Central memory CD4-positive, alpha-beta T cell (primary cell): ENCODE measurements around the gene PDZD8.

Source experiments
- DNase-seq: peaks from one replicate; pipeline ENCODE4 v3.0.0; 2022
- total RNA-seq, 3 experiments: gene quantifications; one replicate each; lab custom pipeline; 2026; lab: John Stamatoyannopoulos, UW

The PDZD8 gene
- total RNA-seq, result 46.9 to 78.4 (median 56.7) reads per million in 3 experiments

- peak; percentile 86 for DNase-seq
These were observed at the start of gene PDZD8 for GRCh38 chr10:117375360-117376178. TSS of gene PDZD8 (minus strand) at chr10:117375440. CDS start at chr10:117375227, 213 bp downstream.

- no peak for DNase-seq
These were observed 48.9 kb upstream of the PDZD8 start for GRCh38 chr10:117424171-117424570.

- DNase-seq, result no peak
These were observed 46.7 kb upstream of the PDZD8 start for GRCh38 chr10:117421985-117422384.

- no peak for DNase-seq
These were observed 45.5 kb upstream of the PDZD8 start for GRCh38 chr10:117420768-117421167.

GRCh38 chr10:117419921-117420320 is 44.7 kb upstream of the PDZD8 start:
- DNase-seq, result no peak

GRCh38 chr10:117419159-117419558 is 43.9 kb upstream of the PDZD8 start:
- no peak for DNase-seq

GRCh38 chr10:117418121-117418520 is 42.9 kb upstream of the PDZD8 start:
- DNase-seq, result no peak

- DNase-seq, result no peak
These were observed 42.0 kb upstream of the PDZD8 start for GRCh38 chr10:117417196-117417595.

- DNase-seq, result no peak
These were observed 38.8 kb upstream of the PDZD8 start for GRCh38 chr10:117413928-117414618.

GRCh38 chr10:117412469-117413010 is 37.3 kb upstream of the PDZD8 start:
- no peak for DNase-seq

GRCh38 chr10:117411479-117412399 is 36.5 kb upstream of the PDZD8 start:
- no peak for DNase-seq

GRCh38 chr10:117410557-117410956 is 35.3 kb upstream of the PDZD8 start:
- no peak for DNase-seq

GRCh38 chr10:117409549-117410305 is 34.5 kb upstream of the PDZD8 start:
- no peak for DNase-seq

GRCh38 chr10:117408436-117409384 is 33.5 kb upstream of the PDZD8 start:
- DNase-seq, result no peak

- no peak for DNase-seq
These were observed 30.5 kb upstream of the PDZD8 start for GRCh38 chr10:117405730-117406129.

- DNase-seq, result no peak
These were observed 25.1 kb upstream of the PDZD8 start for GRCh38 chr10:117400329-117400728.

GRCh38 chr10:117399341-117400196 is 24.3 kb upstream of the PDZD8 start:
- no peak for DNase-seq

GRCh38 chr10:117398029-117398428 is 22.8 kb upstream of the PDZD8 start:
- no peak for DNase-seq

- DNase-seq, result no peak
These were observed 16.4 kb upstream of the PDZD8 start for GRCh38 chr10:117391436-117392205.
